GM19455 (cell line): ENCODE data around the gene GDF7.

ENCODE experiments used
- ATAC-seq: cut with Tn5 transposase; IDR thresholded peaks from one replicate; pipeline ENCODE4 v1.9.1; 2021; ENCODE audit not compliant: unreplicated experiment

The GDF7 gene

GRCh38 chr2:20672201-20672951, 5.4 kb downstream of the GDF7 start:
- no peak for ATAC-seq

DNA sequence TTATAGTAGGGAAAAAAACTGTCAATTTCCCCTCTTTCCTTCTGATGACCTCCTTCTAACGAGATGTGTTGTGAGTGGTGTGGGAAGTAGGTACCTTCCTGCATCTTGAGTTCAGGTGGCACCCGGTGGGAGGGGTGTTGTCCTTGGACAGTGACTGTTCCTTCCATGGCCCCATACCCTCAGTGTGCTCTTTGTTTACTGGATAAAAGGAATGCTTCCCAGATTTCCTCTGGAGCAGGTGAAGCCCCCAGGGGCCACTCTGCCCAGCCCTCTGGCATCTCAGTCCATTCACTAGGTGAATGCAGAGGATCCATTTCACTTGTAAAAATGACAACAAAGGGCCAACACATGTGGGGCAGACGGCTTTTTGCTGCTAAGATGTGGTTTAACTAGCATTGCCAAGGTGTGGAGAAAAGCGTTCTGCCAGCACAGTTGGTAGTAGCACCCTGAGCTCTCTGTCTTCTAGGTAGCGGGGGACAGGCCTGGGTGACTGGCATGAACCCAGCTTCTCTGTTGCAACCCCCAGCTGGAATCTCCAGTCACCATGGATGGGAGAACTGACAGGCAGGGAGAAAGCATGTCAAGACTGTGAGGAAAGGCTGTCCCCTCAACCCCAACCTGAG, 6.9 kb downstream of the GDF7 start:
- ATAC-seq, result no peak

DNA sequence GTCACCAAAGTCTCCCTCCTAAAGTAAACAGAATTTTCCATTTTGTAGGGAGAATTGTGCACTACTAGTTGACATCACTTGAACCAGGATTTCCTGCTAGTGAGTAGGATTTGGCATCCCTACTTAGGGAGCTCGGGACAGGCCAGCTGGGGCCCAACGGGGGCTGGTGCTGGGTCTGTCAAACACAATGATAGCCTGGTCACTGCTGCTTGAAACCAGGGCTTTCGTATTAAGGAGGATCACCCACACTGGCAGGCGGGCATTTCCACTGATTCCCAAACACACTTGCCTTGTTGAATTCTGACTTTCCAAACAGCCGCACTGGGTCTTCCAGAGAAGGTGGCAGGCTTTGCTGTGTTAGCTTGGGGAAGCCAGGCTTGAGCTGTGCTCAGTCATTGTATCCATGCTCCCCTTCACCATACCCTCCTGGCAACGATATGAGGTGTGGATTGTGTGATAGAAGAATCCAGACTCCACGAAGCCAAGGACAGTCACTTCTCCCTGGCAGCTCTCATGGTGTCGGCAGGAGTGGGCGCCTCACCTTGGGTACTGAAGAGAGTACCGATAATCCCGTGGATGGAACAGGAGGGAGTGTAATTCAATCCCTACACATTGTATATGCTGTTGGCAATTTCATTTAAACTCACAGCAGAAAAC, 7.5 kb downstream of the GDF7 start:
- ATAC-seq, result no peak

DNA sequence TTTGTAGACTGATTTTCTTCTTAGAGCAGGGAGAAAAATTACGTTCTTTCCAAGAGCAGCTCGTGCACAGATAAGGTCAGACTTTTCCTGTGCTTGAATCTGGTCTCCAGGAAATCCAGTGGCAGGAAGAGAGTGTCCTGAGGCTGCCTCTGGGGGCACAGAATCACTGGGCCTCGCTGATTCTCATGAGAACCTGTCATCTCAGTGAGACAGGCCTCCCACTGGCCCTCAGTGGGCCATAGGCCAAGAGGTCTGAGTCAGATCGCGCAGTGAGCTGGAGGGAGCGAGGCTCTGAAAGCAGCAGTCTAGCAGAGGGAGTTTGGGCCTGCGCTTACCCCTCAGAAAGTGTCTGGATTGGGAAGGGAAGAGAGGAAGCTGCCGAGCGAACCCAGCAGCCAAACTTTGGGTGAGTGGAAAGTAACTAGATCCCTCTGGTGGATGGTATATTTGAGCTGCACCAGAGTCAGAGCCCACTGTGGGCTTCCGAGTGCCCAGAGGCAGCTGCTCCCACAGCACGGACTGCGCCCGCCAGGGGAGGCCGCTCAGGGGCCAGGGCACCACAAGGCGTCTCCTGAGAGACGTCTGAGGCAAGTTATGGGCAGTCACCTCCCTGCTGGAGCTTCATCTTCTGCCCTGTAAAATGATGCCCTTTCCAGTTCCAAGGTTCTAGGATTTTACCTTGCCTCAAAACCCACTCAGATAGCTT, 8.2 kb downstream of the GDF7 start:
- ATAC-seq, result no peak

- ATAC-seq, result peak; percentile 53
These were observed 8.9 kb downstream of the GDF7 start for GRCh38 chr2:20675701-20676352.

- peak; percentile 76 for ATAC-seq
These were observed 9.6 kb downstream of the GDF7 start for GRCh38 chr2:20676353-20677215.

DNA sequence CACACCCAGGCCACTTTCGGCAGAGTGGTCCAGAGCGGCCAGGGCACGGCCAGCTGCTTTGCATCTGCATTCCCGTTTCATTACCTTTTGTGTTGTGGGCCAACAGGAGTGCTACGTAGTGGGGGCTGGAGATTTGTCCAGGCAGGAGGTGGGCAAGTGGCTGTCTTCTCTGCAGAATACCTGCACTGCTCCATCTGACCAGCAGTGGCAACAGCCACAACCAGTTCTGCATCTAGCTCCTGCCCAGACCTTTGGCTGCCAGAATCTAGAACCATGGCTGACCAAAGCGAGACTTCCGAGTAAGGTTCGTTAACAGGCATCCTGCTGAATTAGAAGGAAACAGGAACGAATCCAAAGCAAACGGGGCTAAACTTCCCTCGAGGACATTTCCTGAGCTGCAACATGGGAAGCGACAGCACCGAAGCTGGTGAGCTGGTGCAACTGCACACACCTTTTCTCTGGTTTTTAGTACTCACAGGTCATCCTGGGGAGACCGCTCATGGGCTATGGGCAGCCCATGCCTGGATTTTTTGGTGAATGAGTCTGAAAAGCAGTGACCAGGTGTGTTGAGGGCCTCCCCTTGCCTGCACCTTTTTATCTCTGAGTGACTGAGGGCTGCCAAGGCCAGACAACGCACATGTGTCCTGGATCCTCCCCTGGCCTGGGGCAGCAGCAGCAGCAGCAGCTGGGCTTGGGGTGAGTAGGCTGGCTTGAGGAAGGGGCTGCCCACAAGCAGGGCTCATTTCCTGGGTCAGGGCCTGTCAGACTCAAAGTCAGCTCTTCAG, 10.5 kb downstream of the GDF7 start:
- ATAC-seq, result peak; percentile 42

- ATAC-seq, result no peak
These were observed 11.1 kb downstream of the GDF7 start for GRCh38 chr2:20678086-20678395.

- ATAC-seq, result no peak
These were observed 11.8 kb downstream of the GDF7 start for GRCh38 chr2:20678780-20679179.

GRCh38 chr2:20680744-20681375, 13.9 kb downstream of the GDF7 start:
- no peak for ATAC-seq

- ATAC-seq, result no peak
These were observed 15.4 kb downstream of the GDF7 start for GRCh38 chr2:20682167-20682920.

- no peak for ATAC-seq
These were observed 17.7 kb downstream of the GDF7 start for GRCh38 chr2:20684581-20685063.

- no peak for ATAC-seq
These were observed 20.4 kb downstream of the GDF7 start for GRCh38 chr2:20687260-20687832.

GRCh38 chr2:20689428-20690264, 22.7 kb downstream of the GDF7 start:
- no peak for ATAC-seq

DNA sequence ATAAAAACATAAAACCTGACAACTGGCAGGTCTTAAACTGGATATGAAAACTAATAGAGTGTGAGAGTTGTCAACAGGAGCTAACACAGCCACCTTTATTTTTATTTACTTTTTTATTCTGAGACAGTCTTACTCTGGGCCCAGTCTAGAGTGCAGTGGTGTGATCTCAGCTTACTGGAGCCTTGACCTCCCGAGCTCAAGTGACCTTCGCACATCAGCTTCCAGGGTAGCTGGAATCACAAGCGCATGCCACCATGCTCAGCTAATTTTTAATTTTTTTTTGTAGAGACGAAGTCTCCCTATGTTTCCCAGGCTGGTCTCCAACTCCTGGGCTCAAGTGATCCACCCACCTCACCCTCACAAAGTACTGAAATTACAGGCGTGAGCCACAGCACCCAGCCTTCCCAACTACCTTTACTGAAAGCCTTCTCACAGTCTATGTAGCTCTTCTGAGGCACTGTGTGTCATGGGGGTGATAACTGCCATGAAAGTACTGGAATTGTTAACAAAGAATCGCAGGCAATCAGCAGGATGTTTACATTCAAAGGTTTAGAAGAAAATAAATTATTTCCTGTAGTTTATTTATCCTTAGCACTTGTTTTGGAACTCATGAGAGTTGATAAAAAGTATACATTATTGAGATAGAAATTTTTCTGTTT, 24.3 kb downstream of the GDF7 start:
- no peak for ATAC-seq

DNA sequence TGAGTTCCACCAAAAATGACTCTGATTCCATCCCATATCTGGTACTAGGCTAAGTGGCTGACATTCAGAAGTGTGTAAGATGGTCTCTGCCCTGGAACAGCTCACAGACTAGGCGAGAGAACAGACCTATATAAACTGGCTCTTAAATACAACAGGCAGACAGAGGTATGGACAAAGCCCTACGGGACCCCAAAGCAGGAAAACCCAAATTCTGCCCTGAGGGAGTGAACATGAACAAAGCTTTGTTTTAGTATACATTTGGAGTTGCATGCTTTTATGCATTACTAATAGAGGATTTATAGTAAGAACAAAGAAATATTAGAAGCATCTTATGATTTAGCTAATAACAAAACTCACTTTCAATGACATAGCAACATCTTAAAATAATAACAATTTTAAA, 25.1 kb downstream of the GDF7 start:
- ATAC-seq, result no peak
